ENCODE results near the gene RHNO1. TPM values are rescaled to one million over a fixed set of nuclear protein-coding genes. Genes with fewer than 3 reads are reported as not detected.

RHNO1 gene
- 39.5 and 41.2 TPM in 2 replicates for total RNA-seq (2014; rRNA removed; shearing (Covaris generic))
- 20.7 and 21.5 TPM in 2 replicates for polyA plus RNA-seq (2014; cell fraction: nucleus; rRNA removed)

DNA sequence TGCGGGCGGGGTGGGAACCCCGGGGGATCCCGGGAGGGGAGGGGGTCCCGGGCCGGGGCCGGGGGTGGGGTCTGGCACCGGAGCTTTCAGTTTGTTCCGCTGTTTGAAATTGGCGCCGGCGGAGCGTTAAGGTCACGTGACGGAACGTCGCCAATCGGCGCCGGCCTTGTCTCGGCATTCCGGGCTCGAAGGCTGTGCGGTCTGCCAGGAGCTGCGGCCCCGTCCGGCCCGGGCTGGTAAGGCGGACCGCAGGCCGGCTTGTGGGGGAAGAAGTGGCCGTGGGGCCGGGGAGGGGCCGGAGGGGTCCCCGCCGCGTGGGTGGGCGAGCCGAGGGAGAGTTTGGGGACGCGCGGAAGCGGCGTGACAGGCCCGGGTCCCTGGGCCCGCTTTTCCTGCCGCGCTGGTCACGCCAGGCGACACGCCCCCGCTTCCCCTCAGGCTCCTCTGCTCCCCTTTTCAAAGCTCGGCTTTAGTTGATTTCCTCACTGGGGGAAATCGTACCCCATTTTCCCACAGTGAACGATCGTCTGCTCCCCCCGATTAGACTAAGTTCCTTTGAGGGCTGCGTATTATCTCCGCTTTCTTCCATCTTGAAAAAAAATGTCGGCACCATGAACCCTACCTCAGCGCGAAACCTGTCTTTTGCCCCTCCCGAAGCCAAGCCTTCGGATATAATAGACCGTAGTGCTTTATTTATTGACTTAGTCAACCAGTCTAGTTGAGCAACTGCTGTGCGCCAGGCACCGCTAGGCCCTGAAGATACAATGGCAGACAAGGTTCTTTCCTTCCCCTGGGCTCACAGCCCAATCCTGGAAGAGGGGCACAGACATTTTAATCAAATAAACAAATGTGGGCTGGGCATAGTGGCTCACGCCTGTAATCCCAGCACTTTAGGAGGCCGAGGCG lies at the start of gene RHNO1, which contains the start of gene FOXM1:
Gene RHNO1 (plus strand): TSS at position 177 of the 906 bp plus-strand sequence. CDS start 8,144 bp downstream, outside the sequence.
Gene FOXM1 (minus strand): TSS at position 128 of the 906 bp plus-strand sequence. CDS start 2,696 bp downstream, outside the sequence.
- DNase-seq (ENCODE audit: extremely low read depth, low read depth), result peak; percentile 73

- DNase-seq (ENCODE audit: extremely low read depth, low read depth), result no peak
Measured at GRCh38 chr12:2829275-2829674, 47.7 kb upstream of the RHNO1 start.

DNA sequence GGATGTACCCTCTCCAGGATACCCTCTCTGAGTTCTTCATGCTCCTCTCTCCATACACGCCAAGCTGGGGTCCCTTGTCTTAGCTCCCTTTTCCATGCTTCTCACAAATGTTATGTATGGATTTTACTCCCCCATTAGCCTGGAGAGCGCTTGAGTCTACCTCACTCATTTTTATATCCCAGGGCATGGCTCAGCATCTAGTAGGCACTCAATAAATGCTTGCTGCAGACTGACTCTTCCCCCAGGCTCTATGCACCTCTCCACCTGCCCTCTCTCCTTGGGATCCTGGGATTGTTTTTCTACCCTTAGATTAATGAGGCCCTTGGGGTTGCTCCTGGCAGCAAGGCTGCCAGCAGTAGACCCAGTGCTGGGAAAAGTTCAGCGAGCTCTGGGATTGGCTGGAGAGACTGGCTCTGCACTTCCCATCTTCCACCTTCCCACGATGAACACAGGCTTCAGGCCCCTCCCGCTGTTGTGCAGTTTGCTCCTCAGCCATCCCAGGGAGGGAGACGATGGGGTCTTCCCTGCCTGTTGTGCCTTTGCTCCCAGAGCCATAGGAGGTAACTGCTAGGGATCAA lies 44.4 kb upstream of the RHNO1 start:
- no peak for DNase-seq (ENCODE audit: extremely low read depth, low read depth)

DNA sequence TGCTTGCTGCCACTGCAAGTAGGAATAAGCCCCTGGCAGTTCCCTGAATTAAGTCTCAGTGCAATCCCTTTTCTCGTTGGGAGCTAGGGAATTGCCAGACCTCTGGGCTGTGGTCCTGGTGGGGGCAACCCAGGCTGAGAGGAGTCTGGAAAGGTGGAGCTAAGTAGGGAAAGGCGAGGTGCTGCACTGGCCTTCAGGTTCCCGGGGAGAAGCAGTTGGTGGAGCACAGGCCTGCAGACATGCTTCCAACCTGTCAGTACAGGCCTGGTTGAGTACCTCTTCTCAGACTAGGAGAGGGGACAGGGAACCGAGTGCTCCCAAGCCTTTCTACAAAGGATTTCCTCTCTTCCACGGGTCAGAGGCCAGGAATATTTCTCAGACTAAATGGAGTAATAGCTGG lies 43.7 kb upstream of the RHNO1 start:
- DNase-seq (ENCODE audit: extremely low read depth, low read depth), result no peak

- DNase-seq (ENCODE audit: extremely low read depth, low read depth), result no peak
Measured at GRCh38 chr12:2833810-2834209, 43.2 kb upstream of the RHNO1 start.

- no peak for DNase-seq (ENCODE audit: extremely low read depth, low read depth)
Measured at GRCh38 chr12:2834581-2835491, 42.2 kb upstream of the RHNO1 start, which contains the start of gene NRIP2. NRIP2 (minus strand) TSS chr12:2835035; CDS start chr12:2834983, 52 bp downstream.

DNA sequence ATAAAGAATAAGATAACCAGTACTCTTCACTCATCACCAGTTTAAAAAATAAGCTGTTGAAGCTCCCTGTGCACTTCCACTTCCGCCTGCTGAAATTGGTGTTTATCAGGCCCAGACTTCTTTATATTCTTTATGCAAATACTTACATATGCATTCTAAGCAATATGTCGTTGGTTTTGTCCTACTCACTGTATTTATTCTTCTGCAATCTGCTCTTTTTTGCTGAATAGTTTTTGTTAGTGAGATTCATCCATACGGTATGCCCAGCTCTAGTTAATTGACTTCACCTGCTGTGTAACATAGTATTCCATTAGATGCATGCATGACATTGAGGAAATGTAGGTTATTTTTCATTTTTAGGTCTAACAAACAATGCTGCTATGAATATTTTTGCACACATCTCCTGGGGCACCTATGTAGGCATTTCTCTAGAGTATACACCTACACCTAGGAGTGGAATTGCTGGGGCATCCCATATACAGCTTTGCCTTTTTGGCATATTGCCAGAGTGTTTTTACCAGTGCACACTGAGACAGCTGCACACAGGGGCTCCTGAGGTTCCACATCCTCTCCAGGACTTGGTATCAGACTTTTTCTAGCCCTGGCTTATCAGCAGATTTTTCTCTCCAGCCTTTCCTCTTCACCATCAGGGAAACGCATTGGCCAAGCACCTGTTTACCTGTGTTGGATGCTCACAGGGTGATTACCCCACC lies 41.2 kb upstream of the RHNO1 start:
- no peak for DNase-seq (ENCODE audit: extremely low read depth, low read depth)

DNA sequence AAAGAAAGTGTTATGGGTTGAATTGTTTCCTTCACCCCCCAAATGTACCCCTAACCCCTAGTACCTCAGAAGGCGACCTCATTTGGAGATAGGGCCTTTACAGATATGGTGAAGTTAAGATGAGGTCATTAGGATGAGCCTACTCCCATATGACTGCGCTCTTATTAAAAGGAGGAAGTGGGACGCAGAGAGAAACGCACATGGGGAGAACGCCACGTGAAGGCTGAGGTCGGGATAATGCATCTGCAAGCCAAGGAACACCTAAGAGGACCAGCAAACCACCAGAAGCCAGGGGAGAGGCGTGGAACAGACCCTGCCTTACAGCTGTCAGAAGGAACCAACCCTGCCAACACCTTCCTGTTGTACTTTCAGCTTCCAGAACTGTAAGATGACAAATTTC lies 40.4 kb upstream of the RHNO1 start:
- DNase-seq (ENCODE audit: extremely low read depth, low read depth), result no peak

DNA sequence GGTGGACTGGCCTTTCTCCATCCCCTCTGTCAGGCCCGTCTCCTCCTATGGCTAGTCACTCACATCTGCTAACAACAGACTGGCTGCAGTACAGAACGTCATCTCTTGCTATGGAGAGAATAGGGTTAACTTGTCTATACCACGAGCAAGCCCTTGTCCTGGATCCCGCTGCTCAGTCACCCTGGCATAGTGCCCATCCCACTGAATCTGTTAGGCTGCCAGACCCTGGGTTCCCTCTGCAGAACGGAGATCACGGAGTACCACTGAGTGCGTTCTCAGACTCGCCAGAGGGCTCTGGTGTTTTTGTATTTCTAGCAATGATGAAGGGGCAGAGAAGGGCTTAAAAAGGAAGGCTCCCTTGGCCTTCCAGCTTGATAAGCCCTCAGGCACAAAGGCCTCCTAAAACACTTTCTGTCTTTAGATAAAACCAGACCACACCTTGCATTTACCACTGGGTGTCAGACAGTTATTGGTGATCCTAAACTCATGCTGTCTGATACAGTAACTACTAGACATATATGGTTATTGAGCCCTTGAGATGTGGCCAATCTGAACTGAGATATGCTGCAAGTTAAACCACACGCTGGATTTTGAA lies 35.9 kb upstream of the RHNO1 start:
- no peak for DNase-seq (ENCODE audit: extremely low read depth, low read depth)

DNA sequence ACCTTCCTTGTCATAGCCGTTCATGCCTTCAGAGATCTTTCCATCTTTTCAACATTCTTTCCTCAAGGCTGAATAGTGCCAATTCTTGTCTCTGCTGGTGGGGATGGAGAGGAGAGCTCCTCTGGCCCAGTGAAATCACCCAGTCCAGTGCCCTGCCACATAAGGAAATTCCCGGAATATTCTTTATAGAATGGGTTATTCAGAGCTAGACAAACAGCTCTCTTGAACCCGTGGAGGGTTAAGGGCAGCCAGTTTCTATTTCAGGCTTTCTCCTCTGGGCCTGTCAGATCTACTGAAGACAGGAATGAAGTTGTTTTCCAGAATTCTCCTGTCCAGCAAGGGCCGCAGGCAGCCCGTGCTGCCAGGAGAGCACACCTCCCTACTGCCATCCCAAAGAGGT lies 34.1 kb upstream of the RHNO1 start:
- DNase-seq (ENCODE audit: extremely low read depth, low read depth), result no peak

DNA sequence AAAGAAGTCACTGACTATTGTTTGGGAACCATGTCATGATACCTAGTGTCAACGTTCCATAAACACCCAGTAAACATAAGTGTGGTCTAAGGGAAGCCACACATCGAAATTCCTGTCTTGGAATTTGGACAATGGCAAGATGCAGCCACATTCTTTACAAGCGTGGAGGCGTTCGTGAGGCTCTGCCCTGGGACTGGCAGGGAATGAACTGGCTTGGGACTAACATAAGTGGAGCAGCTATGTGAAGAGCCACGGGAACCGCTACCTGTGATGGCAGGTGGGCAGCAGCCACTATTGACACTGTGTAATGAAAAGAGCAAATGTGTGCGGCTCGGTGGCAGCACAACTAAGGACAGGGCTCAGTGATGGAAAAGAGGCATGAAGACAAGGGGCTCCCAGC lies 32.2 kb upstream of the RHNO1 start:
- DNase-seq (ENCODE audit: extremely low read depth, low read depth), result no peak

GRCh38 chr12:2845280-2845679 lies 31.7 kb upstream of the RHNO1 start:
- DNase-seq (ENCODE audit: extremely low read depth, low read depth), result peak; percentile 7

DNA sequence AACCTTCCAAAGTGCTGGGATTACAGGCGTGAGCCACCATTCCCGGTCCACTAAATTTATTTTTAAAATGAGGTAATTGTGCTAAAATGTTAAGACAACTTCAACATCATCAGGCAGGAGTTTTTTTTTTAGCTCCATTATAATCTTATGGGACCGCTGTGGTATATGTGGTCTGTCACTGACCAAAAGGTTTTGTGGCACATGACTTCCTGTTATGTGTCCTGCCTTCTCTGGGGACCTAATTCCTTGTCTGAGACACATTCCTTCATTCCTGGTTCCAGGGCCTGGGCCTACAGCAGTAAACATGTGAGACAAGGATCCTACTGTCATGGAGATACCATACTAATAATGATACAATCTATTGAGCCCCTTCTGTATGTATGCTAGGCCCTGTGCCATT lies 25.1 kb upstream of the RHNO1 start:
- DNase-seq (ENCODE audit: extremely low read depth, low read depth), result no peak

- peak; percentile 56 for DNase-seq (ENCODE audit: extremely low read depth, low read depth)
Measured at GRCh38 chr12:2853626-2854025, 23.4 kb upstream of the RHNO1 start.

DNA sequence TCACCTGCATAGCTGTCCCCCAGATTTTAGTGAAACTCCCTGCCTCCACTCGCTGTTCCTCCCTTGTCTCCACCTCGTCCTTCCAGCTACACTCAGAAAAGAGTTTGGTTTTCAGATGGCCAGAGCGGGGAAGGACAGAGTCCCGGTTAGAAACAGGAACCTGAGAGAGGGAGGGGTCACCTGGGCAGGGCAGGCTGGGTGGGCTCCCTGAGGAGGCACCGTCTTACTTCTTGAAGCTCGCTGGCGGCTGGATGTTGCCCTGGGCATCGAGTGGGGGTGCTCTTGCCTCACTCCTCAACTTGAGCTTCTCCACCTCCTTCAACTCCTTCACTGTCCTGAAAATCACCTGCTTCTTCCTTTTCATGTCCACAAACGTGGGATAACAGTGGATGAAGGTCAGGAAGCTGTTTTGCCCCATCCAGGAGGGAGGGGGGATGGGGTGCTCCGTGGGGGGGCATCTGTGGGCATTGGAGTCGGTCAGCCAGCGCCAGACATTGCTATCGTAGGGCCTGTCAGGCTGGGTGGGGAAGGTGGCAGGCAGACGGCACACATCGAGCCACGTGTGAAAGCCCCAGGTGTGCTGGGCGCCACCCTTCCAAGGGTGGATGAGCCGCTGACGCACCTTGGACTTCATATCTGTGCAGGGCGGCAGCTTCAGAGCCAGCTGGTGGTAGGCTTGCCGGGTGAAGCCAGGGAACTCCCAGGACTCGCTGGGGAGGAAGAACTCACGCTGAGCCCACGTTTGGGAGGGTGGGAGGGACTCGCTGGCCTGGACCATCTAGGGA lies 22.2 kb upstream of the RHNO1 start:
- no peak for DNase-seq (ENCODE audit: extremely low read depth, low read depth)

- DNase-seq (ENCODE audit: extremely low read depth, low read depth), result no peak
Measured at GRCh38 chr12:2855546-2855945, 21.5 kb upstream of the RHNO1 start.

- no peak for DNase-seq (ENCODE audit: extremely low read depth, low read depth)
Measured at GRCh38 chr12:2856051-2856450, 21.0 kb upstream of the RHNO1 start.

DNA sequence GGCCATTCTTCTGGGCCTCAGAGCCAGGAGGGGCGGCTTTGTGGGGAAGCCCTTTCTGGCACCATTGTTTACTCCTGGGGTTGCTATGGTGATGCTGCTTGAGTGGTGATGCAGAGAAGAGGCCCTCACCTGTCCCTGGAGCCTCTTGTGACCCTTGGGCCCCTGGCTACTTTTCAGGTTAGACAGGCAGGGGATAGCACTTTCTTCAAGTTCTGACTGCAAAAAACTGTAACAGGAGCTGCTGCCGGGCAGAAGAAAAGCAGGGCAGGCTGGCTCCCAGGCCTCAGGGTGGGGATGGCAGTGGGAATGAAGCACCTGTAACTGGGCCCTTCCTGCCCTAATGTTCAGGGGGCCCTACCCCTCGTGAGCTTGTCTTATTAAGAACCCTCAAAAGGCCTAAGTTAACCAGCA lies 20.0 kb upstream of the RHNO1 start, which contains the start of gene TEX52:
Gene TEX52 (minus strand): TSS at position 19 of the 411 bp plus-strand sequence. CDS start 13 bp downstream, at position 6.
- no peak for DNase-seq (ENCODE audit: extremely low read depth, low read depth)

DNA sequence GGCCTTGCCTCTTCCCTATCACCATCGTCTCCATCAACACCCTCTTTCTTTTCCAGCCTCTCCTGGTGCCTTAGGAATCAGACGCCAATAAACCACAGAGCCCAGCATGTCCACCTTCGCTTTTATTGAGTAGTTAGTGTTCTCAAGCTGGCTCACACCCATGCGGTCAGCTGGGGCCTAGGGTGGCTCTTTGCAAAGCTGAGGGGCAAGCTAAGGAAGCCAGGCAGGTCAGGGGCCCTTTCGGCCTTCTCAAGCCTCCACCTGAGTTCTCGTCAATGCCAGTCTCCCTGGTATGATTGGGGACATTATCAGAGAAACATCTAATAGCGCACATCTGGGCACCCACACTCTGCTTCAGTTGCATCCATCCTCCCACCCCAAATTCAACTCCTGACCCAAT lies 19.4 kb upstream of the RHNO1 start:
- no peak for DNase-seq (ENCODE audit: extremely low read depth, low read depth)

Measured in NCI-H460 (cell line).